ENCODE measurements around the gene PLCB3.

GRCh38 chr11:64239662-64240434 is 11.5 kb upstream of the PLCB3 start:
- TF ChIP-seq CTCF (IDR thresholded peaks at IDR 0.05) (no peak), POLR2AphosphoS5 (IDR thresholded peaks at IDR 0.05) (no peak)
